ENCODE results near the gene LRRFIP1. TPM values are rescaled to one million over a fixed set of nuclear protein-coding genes. Genes with fewer than 3 reads are reported as not detected.

Gene LRRFIP1
- total and polyA plus RNA-seq, 2 of the 13 experiments (the other 11 are each of a cell fraction or from before 2014, with no cell fraction given): 15.9 to 40.5 TPM

- TF ChIP-seq HMGXB3 (CRISPR knock-in tag; IDR thresholded peaks at IDR 0.05; ENCODE audit: borderline replicate concordance) (no peak), SMC3 (IDR thresholded peaks at IDR 0.05; ENCODE audit: low read length) (no peak), EZH2 (conservative IDR thresholded peaks at IDR 0.05; ENCODE audit: low read depth, low read length) (no peak), ZNF597 (CRISPR knock-in tag; IDR thresholded peaks at IDR 0.05) (no peak), ATF2 (CRISPR knock-in tag; IDR thresholded peaks at IDR 0.05) (peak; percentile 87; the same call in 1 of the 2 replicates), POLR2A (IDR thresholded peaks at IDR 0.05; ENCODE audit: insufficient read depth in 1 of 2, low read depth in 2 of 2, low read length in 2 of 2) (peak in 1 of 2 experiments; percentile 3; a peak in 1 of 4 replicates), THYN1 (CRISPR knock-in tag; IDR thresholded peaks at IDR 0.05; ENCODE audit: borderline replicate concordance, low read depth) (0 out of 2 replicates have a peak, but pooled peaks have one; percentile 79), NFYB (CRISPR knock-in tag; IDR thresholded peaks at IDR 0.05) (no peak), MXI1 (IDR thresholded peaks at IDR 0.05; ENCODE audit: borderline replicate concordance, low read depth, low read length) (peak; percentile 46; the same call in 1 of the 3 replicates), NR0B2 (CRISPR knock-in tag; IDR thresholded peaks at IDR 0.05) (peak; percentile 57; the same call in 1 of the 2 replicates), CREM (IDR thresholded peaks at IDR 0.05) (peak; percentile 83; the same call in 1 of the 2 replicates), CREM (CRISPR knock-in tag; IDR thresholded peaks at IDR 0.05) (no peak)
These were observed 41.7 kb upstream of the LRRFIP1 start (continued) for GRCh38 chr2:237585590-237586221.

Data from HepG2 (cell line).